RWPE1 (cell line): ENCODE measurements around the gene GPC6.

Experiments
- CTCF ChIA-PET: fragments of 350-600 bp; sonication (Branson Sonifier 250); formaldehyde crosslinking; extraction: SDS; loops from one replicate; lab custom pipeline; 2021; lab: Yijun Ruan, JAX
- POLR2A ChIA-PET: fragments of 400-600 bp; formaldehyde crosslinking; extraction: SDS; loops from one replicate; lab custom pipeline; 2020; ENCODE audit warnings: antibody characterized with exemption; ENCODE audit not compliant: low non-redundant PET; lab: Yijun Ruan, JAX
- DNase-seq: peaks from one replicate; pipeline ENCODE4 v3.0.0; 2012; ENCODE audit warnings: low spot score
- H3K27ac ChIP-seq: fragments of 450-650 bp; 2 replicates; pipeline ENCODE4 v1.5.1; 2017
- TF ChIP-seq, protein P1 (sequence below): fragments of 450-650 bp; conservative IDR thresholded peaks from 2 replicates; pipeline ENCODE4 v1.5.1; 2017; ENCODE audit warnings: low read depth, mild to moderate bottlenecking

Gene GPC6

DNA sequence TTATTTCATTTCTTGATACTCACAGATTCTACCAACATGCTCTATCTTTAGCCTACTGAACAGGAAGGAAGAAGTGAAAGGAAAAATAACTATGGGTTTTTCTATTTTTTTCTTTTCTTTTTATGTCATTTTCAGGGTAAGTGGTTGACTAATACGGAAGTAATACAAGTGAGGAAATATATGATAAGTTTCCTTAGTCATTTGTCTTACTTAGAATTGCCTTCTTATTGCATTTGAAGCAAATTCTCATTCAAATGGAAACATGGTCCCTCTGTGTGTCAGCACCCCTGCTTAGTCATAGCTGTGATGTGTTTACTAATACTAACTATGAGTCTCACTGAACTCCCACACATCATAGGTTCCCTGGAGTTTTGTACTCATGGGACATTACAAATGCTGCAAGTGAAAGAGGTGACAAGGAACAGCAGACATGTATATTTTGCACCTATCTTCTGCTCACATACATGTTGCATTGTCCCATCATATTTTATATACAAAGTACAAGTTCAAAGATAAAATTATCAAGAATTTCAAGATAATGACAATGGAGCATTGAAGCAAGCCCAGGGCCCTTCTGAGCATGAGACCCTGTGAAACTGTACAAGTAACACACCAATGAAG, 1192.8 kb downstream of the GPC6 start:
- DNase-seq, result no peak
- TF ChIP-seq, protein P1, sequence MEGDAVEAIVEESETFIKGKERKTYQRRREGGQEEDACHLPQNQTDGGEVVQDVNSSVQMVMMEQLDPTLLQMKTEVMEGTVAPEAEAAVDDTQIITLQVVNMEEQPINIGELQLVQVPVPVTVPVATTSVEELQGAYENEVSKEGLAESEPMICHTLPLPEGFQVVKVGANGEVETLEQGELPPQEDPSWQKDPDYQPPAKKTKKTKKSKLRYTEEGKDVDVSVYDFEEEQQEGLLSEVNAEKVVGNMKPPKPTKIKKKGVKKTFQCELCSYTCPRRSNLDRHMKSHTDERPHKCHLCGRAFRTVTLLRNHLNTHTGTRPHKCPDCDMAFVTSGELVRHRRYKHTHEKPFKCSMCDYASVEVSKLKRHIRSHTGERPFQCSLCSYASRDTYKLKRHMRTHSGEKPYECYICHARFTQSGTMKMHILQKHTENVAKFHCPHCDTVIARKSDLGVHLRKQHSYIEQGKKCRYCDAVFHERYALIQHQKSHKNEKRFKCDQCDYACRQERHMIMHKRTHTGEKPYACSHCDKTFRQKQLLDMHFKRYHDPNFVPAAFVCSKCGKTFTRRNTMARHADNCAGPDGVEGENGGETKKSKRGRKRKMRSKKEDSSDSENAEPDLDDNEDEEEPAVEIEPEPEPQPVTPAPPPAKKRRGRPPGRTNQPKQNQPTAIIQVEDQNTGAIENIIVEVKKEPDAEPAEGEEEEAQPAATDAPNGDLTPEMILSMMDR, result no peak
- ChIA-PET CTCF (no interaction called here), POLR2A (no interaction called here)
- no peak overlapping the region for H3K27ac ChIP-seq

DNA sequence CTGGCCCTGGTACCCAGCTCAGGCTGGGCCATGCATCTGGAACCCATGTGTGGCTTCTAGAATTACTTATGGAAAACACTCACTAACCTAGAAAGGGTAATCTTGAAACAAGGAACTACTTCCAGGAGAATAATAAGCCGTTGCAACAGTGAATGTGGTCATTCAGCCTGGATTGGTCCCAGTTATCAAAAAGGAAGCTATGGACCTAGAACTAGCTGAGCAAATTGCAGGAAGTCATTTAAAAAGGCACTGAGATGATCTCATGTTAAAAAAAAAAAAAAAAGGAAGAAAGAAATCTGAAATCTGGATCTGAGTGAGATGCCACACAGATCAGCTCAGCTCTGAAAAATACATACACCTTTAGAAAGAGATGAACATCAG, 1193.3 kb downstream of the GPC6 start:
- no peak overlapping the region for H3K27ac ChIP-seq
- CTCF ChIA-PET, result interaction anchor here (0.7 kb wide), 1 partner anchor 28 kb away, joined by 3 read pairs; no protein-coding TSS in a partner anchor
- POLR2A ChIA-PET, result no interaction called here

DNA sequence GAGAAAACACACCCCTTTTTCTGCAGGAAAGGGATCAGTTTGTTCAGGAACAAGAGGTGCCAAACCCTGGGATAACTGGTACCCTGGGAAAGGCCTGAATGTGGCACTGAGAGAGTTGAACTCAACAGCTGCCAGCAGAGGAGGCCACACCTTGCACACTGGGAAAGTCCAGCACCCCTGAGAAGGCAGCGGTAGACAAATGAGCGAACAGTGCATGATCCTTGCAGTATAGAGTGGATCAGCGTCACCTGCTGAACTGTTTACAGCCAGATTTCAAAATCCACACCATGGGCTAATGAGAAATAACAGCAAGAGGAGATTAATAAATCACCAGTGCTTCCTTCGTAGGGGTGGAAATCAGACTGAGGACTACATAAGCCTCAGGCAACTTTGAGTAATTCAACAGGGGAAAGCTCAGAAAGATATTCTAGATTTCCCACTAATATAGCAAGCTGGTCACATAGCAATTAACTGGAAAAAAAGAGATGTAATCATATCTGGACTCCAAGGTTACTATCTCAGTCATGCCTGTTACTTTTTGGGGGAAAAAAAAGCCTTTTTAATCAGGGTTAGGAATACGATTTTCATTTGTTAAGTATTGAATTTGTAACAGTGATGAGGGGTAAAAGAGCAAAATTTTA, 1200.8 kb downstream of the GPC6 start:
- ChIA-PET CTCF (interaction anchor here (0.6 kb wide), 2 partner anchors 102 to 280 kb away, joined by 3 read pairs; no protein-coding TSS in a partner anchor), POLR2A (no interaction called here)
- H3K27ac ChIP-seq, result no peak overlapping the region
- DNase-seq, result no peak
- TF ChIP-seq, protein P1, result no peak

More for the DNA sequence above, 1193.3 kb downstream of the GPC6 start:
- DNase-seq, result no peak
- TF ChIP-seq, protein P1, result no peak

DNA sequence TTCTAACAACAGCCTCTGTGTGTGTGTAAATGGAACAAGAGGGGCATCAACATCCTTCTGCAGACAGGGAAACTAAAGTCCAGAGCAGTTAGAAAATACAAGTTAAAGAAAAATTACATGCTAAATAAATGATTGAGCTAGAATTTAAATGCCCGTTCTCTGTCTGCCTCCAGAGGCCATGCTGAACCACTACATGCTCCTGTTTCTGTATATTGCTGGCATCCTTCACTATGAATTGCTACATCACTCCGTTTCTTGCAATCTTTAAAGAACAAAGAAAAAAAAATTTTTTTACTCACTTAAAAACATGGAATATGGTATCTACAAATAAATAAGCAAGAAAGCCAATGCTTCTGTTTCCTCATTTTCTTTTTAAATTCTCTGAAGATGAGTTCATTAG, 1205.0 kb downstream of the GPC6 start:
- DNase-seq, result no peak
- TF ChIP-seq, protein P1, result 0 out of 2 replicates have a peak, but pooled peaks have one; percentile 14
- POLR2A ChIA-PET, result no interaction called here
- no peak overlapping the region for H3K27ac ChIP-seq
- CTCF ChIA-PET, result interaction anchor here (0.7 to 1.2 kb wide), 2 partner anchors 186 to 430 kb away, joined by 4 to 5 read pairs; no protein-coding TSS in a partner anchor

DNA sequence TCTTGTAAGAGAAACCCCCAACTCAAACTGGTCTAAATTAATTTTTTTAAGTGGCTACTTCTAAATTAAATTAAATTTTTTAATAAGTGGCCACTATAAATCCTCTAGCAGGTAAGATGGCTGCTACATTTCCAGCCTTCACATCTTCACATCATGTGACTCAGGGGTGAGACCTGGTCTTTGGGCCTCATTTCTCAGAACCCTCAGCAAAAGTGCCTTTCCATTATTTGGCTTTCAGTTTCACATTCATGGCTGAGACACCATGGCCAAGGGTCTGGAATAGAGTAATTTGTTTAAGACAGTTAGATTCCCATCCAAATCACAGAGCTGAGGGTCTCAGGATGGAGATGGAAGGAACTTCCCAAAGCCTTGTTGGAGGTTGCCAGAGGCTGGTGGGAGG, 1205.4 kb downstream of the GPC6 start:
- DNase-seq, result no peak
- CTCF ChIA-PET, result interaction anchor here (1.2 kb wide), 1 partner anchor 186 kb away, joined by 5 read pairs; no protein-coding TSS in a partner anchor
- TF ChIP-seq, protein P1, result no peak
- H3K27ac ChIP-seq, result no peak overlapping the region
- POLR2A ChIA-PET, result no interaction called here

DNA sequence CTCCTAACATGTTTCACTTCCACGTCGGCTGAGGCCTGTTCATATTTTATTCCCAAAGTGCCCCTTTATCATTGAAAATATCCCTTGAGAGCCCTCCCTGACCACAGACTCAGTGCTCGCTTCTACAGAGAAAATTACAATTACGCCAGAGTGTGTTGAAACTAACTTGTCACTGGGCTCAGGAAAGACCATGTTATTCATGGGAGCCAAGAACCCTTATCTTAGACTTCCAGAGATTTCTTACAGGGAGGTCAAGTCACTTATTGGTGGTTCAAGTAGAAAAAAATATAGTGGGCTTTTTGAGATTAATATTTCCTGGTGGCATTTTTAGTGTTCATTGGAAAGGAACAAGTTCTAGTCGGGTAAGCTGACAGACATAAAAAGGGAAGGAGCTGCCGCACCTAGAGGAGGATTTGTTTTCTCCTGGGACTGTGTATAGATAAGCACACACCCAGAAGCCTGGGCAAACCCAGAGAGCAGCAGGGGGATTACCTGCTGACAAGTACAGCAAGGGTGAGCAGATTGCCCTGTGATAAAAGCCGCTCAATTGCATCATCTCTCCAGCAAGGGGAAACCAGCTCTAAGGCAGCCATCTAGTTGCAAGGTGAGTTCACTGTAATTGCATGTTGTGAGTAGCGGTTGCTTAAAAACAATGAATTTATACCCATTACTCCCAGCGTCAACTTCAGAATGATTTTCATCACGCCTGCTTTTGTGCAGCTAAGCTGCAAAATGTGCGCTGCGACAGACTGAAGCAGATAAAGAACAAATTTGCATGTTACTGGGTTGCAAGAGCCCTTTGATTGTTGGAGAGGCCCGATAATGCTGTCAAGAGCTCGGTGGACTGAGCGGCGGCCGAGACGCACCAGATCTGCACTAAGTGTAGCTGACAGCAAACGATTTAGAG, 1206.7 kb downstream of the GPC6 start:
- TF ChIP-seq, protein P1, result no peak
- no peak for DNase-seq
- ChIA-PET POLR2A (no interaction called here), CTCF (interaction anchor here (0.7 to 5.1 kb wide), 3 partner anchors 65 to 1074 kb away, joined by 3 to 31 read pairs (median 4); no protein-coding TSS in a partner anchor)
- no peak overlapping the region for H3K27ac ChIP-seq
